Activated CD4-positive, alpha-beta T cell treated with anti-CD3 and anti-CD28 coated beads for 1 hour (primary cell): ENCODE results near the gene RFC1.
"Not testable (repeated sequence)": the region's sequence is repeated elsewhere in the genome, so short reads cannot be mapped to it uniquely, and the experiment has no call there.

Source experiments
- DNase-seq: peaks from one replicate; pipeline ENCODE4 v3.0.0-alpha.2; 2020

Gene RFC1

GRCh38 chr4:39295784-39296183, 70.4 kb downstream of the RFC1 start:
- no peak for DNase-seq

GRCh38 chr4:39292433-39292832, 73.7 kb downstream of the RFC1 start:
- DNase-seq = not testable (repeated sequence)

- DNase-seq = no peak
Observed at GRCh38 chr4:39291686-39292085, 74.5 kb downstream of the RFC1 start.

GRCh38 chr4:39287223-39287622, 78.9 kb downstream of the RFC1 start:
- DNase-seq = no peak

- no peak for DNase-seq
Observed at GRCh38 chr4:39286263-39286662, 79.9 kb downstream of the RFC1 start.

- no peak for DNase-seq
Observed at GRCh38 chr4:39285853-39286252, 80.3 kb downstream of the RFC1 start.

GRCh38 chr4:39285111-39285795, 80.9 kb downstream of the RFC1 start:
- no peak for DNase-seq

- DNase-seq = no peak
Observed at GRCh38 chr4:39280770-39281169, 85.4 kb downstream of the RFC1 start.

- no peak for DNase-seq
Observed at GRCh38 chr4:39279416-39279815, 86.7 kb downstream of the RFC1 start.

GRCh38 chr4:39278476-39278875, 87.7 kb downstream of the RFC1 start:
- no peak for DNase-seq

GRCh38 chr4:39277661-39278060, 88.5 kb downstream of the RFC1 start:
- DNase-seq = not testable (repeated sequence)

GRCh38 chr4:39274503-39274902, 91.7 kb downstream of the RFC1 start:
- no peak for DNase-seq

GRCh38 chr4:39263895-39264294, 102.3 kb downstream of the RFC1 start:
- DNase-seq = no peak

GRCh38 chr4:39259571-39260330, 106.4 kb downstream of the RFC1 start:
- DNase-seq = no peak

- DNase-seq = no peak
Observed at GRCh38 chr4:39256436-39256835, 109.7 kb downstream of the RFC1 start.

GRCh38 chr4:39255871-39256270, 110.3 kb downstream of the RFC1 start:
- no peak for DNase-seq

GRCh38 chr4:39255266-39255665, 110.9 kb downstream of the RFC1 start:
- DNase-seq = no peak

GRCh38 chr4:39243462-39243861, 122.7 kb downstream of the RFC1 start:
- DNase-seq = no peak
